C4-2B (cell line): ENCODE data around the gene NOS1.

ENCODE experiments used
- ZFX ChIP-seq: fragments of 450-650 bp; IDR thresholded peaks from 2 replicates; pipeline ENCODE4 v1.6.1; 2017
- TF ChIP-seq, protein P1 (sequence below): fragments of 450-650 bp; conservative IDR thresholded peaks from 2 replicates; pipeline ENCODE4 v1.5.1; 2017; ENCODE audit warnings: mild to moderate bottlenecking

DNA sequence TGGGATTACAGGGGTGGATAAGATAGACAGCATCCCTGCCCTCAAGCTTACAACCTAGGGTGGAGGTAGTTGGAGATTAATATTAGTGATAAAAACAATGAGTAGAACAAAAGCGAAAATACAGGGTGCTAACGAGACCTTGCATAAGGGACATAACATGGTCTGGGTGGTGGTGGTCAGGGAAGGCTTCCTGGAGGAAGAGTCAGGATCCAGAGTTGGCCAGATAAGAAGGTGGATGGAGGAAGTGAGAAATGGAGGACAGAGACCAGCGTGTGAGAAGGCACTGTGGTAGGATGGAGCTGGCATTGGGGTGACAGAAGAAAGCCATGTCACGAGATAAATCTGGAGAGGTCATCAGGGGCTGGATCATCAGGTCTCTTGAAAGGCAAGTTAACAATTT lies 19.2 kb downstream of the NOS1 start:
- TF ChIP-seq, protein P1, sequence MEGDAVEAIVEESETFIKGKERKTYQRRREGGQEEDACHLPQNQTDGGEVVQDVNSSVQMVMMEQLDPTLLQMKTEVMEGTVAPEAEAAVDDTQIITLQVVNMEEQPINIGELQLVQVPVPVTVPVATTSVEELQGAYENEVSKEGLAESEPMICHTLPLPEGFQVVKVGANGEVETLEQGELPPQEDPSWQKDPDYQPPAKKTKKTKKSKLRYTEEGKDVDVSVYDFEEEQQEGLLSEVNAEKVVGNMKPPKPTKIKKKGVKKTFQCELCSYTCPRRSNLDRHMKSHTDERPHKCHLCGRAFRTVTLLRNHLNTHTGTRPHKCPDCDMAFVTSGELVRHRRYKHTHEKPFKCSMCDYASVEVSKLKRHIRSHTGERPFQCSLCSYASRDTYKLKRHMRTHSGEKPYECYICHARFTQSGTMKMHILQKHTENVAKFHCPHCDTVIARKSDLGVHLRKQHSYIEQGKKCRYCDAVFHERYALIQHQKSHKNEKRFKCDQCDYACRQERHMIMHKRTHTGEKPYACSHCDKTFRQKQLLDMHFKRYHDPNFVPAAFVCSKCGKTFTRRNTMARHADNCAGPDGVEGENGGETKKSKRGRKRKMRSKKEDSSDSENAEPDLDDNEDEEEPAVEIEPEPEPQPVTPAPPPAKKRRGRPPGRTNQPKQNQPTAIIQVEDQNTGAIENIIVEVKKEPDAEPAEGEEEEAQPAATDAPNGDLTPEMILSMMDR = no peak
- no peak for TF ChIP-seq ZFX
